Measurements from ENCODE around the gene TMIGD3. TPM values are rescaled to one million over a fixed set of nuclear protein-coding genes. Genes with fewer than 3 reads are reported as not detected.

TMIGD3 gene
- total RNA-seq, 6 experiments from 2014 or later, result 2.4 to 9.7 (median 5.8) TPM

- intact Hi-C loops (cut with DNase I), result no loop called here
- Histone ChIP-seq H3K9me3 (no peaks in the 10 kb centered on the region), H3K27me3 (no peaks in the 10 kb centered on the region), H3K4me1 (no peaks in the 10 kb centered on the region), H3K27ac (no peak overlapping the region), H3K36me3 (no peaks in the 10 kb centered on the region), H3K4me3 (no peak overlapping the region)
- WGBS (ENCODE audit: insufficient coverage, low coverage, low lambda C conversion rate, missing lambda C conversion rate), result 81% methylated on average over 5 of the region's 9 CpGs
- TF ChIP-seq POLR2A (IDR thresholded peaks at IDR 0.05) (no peak), CTCF (IDR thresholded peaks at IDR 0.05) (no peak)
- peak in 1 of 4 donors; percentile 29 for ATAC-seq
- DNase-seq, result no peak
Observed at GRCh38 chr1:111488669-111489068, 14.8 kb downstream of the TMIGD3 start.

- intact Hi-C loops (cut with DNase I), result no loop called here
- Histone ChIP-seq H3K27ac (no peak overlapping the region), H3K4me3 (no peak overlapping the region), H3K9me3 (no peaks in the 10 kb centered on the region), H3K36me3 (no peaks in the 10 kb centered on the region), H3K27me3 (no peaks in the 10 kb centered on the region), H3K4me1 (no peaks in the 10 kb centered on the region)
- no peak for TF ChIP-seq POLR2A (IDR thresholded peaks at IDR 0.05)
- no peak for TF ChIP-seq CTCF (IDR thresholded peaks at IDR 0.05)
- no peak for ATAC-seq
- 72% methylated on average over 6 of the region's 6 CpGs for WGBS (ENCODE audit: insufficient coverage, low coverage, low lambda C conversion rate, missing lambda C conversion rate)
- DNase-seq, result no peak
Observed at GRCh38 chr1:111487133-111487532, 16.3 kb downstream of the TMIGD3 start.

GRCh38 chr1:111486431-111486830, 17.0 kb downstream of the TMIGD3 start:
- Histone ChIP-seq H3K4me3 (no peak overlapping the region), H3K9me3 (no peaks in the 10 kb centered on the region), H3K4me1 (no peaks in the 10 kb centered on the region), H3K27me3 (no peaks in the 10 kb centered on the region), H3K36me3 (no peaks in the 10 kb centered on the region), H3K27ac (no peak overlapping the region)
- 93% methylated on average over 4 of the region's 7 CpGs for WGBS (ENCODE audit: insufficient coverage, low coverage, low lambda C conversion rate, missing lambda C conversion rate)
- TF ChIP-seq CTCF (IDR thresholded peaks at IDR 0.05), result no peak
- TF ChIP-seq POLR2A (IDR thresholded peaks at IDR 0.05), result no peak
- DNase-seq (no peak), ATAC-seq (no peak)
- intact Hi-C loops (cut with DNase I), result no loop called here

- Histone ChIP-seq H3K4me3 (no peak overlapping the region), H3K27me3 (no peaks in the 10 kb centered on the region), H3K36me3 (no peaks in the 10 kb centered on the region), H3K27ac (no peak overlapping the region), H3K4me1 (no peaks in the 10 kb centered on the region), H3K9me3 (no peaks in the 10 kb centered on the region)
- intact Hi-C loops (cut with DNase I), result no loop called here
- DNase-seq (no peak), ATAC-seq (no peak)
- no peak for TF ChIP-seq CTCF (IDR thresholded peaks at IDR 0.05)
- TF ChIP-seq POLR2A (IDR thresholded peaks at IDR 0.05), result no peak
Observed at GRCh38 chr1:111484391-111485026, 18.9 kb downstream of the TMIGD3 start.

GRCh38 chr1:111483876-111484275, 19.6 kb downstream of the TMIGD3 start:
- intact Hi-C loops (cut with DNase I), result no loop called here
- WGBS (ENCODE audit: insufficient coverage, low coverage, low lambda C conversion rate, missing lambda C conversion rate), result 67% methylated on average over 1 of the region's 2 CpGs
- DNase-seq (no peak), ATAC-seq (no peak)
- Histone ChIP-seq H3K4me1 (no peaks in the 10 kb centered on the region), H3K9me3 (no peaks in the 10 kb centered on the region), H3K27ac (no peak overlapping the region), H3K4me3 (no peak overlapping the region), H3K27me3 (no peaks in the 10 kb centered on the region), H3K36me3 (no peaks in the 10 kb centered on the region)
- TF ChIP-seq POLR2A (IDR thresholded peaks at IDR 0.05) (no peak), CTCF (IDR thresholded peaks at IDR 0.05) (no peak)

Data from right lobe of liver (tissue), 6 donors.